Fibroblast of skin of left biceps (primary cell): ENCODE results near the gene TMA7B.

Experiments used
- DNase-seq, 2 experiments: peaks; one replicate each; pipeline ENCODE4 v3.0.0-alpha.2; 2013; ENCODE audit warnings: low read depth in 2 of 2

The TMA7B gene

GRCh38 chr22:40001800-40002577 lies 41.8 kb downstream of the TMA7B start:
- DNase-seq, result no peak

GRCh38 chr22:40002935-40003715 lies 42.9 kb downstream of the TMA7B start:
- DNase-seq, result no peak

DNA sequence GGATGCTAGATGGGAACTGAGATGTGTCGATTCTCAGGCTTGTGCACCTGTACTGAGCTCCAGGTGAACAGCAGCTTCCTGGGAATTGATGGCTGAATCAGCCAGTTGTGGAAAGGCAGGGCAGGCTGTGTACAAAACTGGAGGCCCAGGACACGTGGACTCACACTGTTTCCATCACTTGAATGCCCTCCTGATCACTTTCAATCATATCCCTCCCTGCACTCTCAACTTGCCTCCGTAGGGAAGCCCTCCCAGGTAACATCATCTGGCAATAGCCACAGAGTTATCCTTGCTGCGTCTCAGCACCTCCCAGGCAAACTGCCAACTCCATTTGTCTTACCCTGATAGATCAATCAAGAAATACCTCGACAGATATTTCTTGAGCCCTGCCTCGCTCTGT lies 44.6 kb downstream of the TMA7B start:
- DNase-seq, result no peak

GRCh38 chr22:40006641-40007040 lies 46.4 kb downstream of the TMA7B start:
- no peak for DNase-seq

- DNase-seq, result no peak
These were observed 47.9 kb downstream of the TMA7B start for GRCh38 chr22:40007853-40008710.

DNA sequence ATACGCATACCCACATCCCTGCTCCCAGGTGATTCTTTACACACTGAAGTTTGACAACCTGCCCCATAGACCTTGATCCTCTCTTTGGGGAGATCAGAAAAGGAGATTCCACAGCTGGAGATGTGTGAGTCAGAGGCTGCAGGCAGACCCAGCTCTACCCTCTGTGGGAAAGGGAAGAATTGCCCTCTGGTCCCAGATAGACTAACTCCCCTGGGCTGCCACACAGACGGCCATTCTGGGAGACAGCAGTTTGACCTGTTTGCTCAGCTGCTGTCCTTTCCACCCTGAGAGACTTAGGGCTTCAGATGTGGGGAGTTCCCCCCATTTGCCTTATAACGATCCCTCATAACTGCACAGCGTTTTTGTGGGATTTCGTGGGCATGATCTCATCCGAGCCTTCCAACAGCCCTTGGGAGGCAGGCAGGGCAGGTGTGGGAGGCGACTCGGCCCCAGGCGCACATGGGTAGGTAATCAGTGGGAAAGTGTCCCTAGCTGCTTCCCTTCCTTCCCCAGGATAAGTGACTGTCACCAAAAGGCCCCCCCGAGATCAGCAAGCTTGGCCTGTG lies 48.6 kb downstream of the TMA7B start:
- DNase-seq, result no peak

DNA sequence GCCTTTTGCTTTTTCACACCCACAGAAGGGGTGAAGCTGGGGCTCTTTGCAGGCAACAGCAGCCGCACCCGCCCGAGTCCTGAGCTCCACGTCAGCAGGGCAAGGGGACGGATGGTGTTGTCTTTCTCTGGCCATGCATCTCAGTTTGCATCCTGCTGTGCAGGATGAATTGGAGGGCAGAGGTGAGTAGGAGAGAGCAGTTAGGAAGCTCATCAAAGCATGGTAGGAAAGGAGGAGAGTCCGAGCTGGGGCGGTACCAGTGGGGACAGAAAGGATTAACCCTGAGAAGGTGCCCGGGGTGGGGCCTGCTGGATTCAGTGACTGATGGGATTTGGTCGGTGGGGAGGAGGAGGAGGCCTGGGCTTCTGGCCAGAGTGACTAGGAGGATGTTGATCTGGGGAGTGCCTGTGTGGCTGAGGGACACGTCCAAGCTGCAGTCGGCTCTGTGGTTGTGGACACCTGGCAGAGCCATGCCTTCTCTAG lies 49.1 kb downstream of the TMA7B start:
- no peak for DNase-seq

- no peak for DNase-seq
These were observed 49.9 kb downstream of the TMA7B start for GRCh38 chr22:40009951-40010671.

GRCh38 chr22:40010746-40011145 lies 50.5 kb downstream of the TMA7B start:
- DNase-seq, result no peak
